NCI-H510A treated with DMSO at 0.1 percent for 48 hours (cell line): ENCODE measurements around the gene ARHGAP9.
"Not testable (repeated sequence)": the region's sequence is repeated elsewhere in the genome, so short reads cannot be mapped to it uniquely, and the experiment has no call there.

Experiments used
- DNase-seq: peaks from one replicate; lab custom pipeline; 2025; lab: John Stamatoyannopoulos, UW

The ARHGAP9 gene

DNA sequence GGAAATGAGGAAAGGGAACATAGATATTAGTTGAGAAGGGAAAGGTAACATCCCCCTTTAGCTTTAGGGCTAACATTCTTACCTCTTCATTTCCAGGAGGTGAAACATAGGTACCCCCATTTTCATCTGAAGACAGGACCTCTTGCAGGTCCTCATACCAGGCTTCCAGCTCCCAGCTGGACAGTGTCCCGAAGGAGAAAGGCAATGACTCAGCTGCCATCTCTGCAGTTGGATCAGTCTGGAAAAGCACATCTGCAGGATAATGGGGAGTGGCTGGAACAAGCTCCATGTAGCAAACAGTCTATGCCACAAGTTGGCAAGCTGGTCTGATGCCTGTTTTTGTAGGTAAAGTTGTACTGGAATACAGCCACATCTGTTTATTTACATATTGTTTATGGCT lies 37.5 kb upstream of the ARHGAP9 start:
- DNase-seq: no peak

DNA sequence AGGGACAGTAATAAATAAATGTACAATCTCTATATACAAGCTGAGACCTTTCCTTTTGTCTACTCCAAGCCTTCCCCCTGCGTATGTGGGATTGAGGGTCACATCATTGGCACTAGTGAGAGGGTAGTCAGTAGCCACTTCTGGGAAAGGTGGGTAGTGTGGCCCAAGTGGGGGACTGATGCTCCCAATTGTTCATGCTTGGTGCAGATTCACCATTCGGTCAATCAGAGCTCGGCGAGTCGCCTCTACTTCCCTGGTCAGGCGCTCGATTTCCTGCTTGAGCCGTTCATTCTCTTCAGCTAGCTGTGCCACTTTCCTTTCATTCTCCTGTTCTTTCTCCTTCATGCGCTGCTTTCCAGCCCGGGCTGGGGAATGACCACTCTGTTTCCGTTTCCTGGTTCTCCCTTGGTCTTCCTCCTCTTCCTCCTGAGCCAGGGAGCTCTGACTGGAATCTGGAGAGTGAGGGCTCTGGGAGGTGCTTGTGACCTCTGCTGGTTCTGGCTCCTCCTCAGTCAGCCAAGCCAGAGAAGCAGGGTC lies 37.0 kb upstream of the ARHGAP9 start:
- no peak for DNase-seq

DNA sequence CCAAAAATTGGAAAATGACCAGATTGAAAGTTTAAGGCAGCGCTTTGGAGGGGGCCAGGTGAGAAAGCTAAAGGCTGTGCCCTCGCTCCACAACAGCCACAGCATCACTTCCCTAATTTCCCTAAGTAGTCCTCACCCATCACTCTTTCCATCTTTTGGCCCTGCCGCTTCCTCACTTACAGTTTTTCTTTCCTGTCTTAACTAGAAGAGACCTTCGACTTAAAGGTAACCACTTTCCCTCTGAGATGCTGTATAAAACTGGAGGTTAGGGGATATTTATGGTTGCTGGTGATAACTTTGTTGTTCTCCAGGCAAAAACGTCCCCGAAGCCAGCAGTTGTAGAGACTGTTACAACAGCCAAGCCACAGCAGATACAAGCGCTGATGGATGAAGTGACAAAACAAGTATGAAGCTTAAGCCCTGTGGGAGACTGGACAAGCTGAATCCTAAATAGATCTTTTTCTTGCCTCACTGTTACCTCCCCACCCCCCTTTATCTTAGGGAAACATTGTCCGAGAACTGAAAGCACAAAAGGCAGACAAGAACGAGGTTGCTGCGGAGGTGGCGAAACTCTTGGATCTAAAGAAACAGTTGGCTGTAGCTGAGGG lies 36.4 kb upstream of the ARHGAP9 start:
- no peak for DNase-seq

DNA sequence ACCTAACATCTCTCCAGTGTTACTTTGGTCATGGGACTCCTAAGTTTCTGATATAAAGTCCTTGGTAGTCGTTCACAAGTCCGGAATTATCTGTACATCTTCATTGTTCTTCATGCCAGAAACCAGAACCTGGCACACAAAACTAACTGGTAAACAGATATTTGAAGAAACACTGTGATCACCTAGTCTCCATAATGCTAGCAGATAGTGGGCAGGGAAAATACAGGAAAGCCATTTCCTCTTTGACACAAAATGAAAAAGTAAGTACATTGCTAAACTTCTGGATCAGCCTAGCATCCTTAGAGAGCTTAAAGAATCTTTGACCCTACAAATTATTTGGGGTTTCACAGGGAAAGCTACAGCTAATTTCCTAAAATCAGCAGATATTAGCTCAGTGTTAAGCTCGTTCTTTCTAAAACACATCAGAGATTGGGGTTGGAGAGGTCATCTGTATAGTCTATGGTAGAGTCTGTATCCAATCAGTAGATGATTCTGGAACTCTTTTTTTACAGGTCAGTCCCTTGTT lies 35.8 kb upstream of the ARHGAP9 start:
- no peak for DNase-seq

DNA sequence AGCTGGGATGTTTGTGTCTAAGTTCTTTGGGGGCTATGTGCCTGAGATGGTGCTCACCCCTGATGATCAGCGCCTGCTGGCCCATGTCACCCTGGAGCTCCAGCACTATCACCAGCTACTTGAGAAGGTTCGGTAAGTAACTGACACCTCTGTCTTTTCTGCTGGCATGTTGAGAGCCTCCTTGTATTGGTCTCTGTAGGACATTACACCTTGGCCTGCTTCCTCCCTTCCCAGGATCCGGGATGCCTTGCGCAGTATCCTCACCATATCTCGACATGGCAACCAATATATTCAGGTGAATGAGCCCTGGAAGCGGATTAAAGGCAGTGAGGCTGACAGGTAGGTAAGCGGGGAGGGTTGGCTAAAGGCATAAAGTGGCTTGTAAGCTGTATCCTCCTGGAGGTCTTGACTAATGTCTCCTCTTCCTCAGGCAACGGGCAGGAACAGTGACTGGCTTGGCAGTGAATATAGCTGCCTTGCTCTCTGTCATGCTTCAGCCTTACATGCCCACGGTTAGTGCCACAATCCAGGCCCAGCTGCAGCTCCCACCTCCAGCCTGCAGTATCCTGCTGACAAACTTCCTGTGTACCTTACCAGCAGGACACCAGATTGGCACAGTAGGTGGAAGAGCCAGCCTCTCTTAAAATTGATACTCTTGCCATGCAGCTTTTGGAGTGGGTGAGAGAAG lies 35.2 kb upstream of the ARHGAP9 start:
- DNase-seq: peak; percentile 47

DNA sequence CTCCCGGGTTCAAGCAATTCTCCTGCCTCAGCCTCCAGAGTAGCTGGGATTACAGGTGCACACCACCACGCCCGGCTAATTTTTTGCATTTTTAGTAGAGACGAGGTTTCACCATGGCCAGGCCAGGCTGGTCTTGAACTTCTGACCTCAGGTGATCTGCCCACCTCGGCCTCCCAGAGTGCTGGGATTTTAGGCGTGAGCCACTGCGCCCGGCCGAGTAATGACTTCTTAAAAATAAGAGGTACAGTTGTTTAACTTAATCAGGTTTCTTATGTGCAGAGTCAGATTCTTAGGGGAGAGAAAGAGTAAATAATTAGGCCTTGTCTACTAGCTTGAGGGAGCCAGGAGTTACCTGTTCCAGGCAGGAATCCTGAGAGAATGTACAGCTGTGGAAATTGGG lies 34.6 kb upstream of the ARHGAP9 start:
- DNase-seq: not testable (repeated sequence)

DNA sequence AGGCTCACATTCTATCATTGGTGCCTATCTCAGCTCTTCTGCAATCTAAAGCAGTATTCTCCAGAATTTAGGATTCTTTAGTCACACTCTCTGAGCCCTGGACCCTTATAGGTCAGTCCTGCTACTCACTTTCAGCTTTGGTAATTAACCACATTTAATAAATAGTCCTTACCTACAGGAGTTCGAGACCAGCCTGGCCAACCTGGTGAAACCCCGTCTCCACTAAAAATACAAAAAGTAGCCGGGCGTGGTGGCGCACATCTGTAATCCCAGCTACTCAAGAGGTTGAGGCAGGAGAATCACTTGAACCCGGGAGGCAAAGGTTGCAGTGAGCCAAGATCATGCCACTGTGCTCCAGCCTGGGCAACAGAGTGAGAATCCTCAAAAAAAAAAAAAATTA lies 34.0 kb upstream of the ARHGAP9 start:
- DNase-seq: not testable (repeated sequence)

DNA sequence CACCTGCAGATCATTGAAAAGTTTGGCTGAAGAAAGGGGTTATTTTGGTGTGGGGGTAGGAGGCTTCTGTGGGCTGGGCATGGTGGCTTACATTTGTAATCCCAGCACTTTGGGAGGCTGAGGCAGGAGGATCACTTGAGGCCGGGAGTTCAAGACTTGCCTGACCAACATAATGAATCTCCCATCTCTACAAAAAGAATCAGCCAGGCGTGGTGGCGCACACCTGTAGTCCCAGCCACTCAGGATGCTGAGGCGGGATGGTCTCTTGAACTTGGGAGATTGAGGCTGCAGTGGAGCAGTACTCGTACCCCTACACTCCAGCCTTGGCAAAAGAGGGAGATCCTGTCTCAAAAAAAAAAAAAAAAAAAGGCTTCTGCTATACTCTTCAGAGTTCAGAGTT lies 33.6 kb upstream of the ARHGAP9 start:
- DNase-seq: no peak

DNA sequence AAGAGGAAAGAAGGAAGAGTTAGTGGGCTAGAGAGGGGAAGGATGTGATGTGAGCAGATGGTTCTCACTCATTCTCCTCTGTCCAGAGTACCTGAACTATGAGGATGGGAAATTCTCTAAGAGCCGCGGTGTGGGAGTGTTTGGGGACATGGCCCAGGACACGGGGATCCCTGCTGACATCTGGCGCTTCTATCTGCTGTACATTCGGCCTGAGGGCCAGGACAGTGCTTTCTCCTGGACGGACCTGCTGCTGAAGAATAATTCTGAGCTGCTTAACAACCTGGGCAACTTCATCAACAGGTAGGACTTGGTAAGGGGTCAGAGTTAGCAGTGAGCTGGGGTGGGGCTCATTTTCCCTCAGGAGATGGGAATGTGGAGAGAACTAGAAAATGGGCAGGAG lies 33.0 kb upstream of the ARHGAP9 start:
- no peak for DNase-seq

DNA sequence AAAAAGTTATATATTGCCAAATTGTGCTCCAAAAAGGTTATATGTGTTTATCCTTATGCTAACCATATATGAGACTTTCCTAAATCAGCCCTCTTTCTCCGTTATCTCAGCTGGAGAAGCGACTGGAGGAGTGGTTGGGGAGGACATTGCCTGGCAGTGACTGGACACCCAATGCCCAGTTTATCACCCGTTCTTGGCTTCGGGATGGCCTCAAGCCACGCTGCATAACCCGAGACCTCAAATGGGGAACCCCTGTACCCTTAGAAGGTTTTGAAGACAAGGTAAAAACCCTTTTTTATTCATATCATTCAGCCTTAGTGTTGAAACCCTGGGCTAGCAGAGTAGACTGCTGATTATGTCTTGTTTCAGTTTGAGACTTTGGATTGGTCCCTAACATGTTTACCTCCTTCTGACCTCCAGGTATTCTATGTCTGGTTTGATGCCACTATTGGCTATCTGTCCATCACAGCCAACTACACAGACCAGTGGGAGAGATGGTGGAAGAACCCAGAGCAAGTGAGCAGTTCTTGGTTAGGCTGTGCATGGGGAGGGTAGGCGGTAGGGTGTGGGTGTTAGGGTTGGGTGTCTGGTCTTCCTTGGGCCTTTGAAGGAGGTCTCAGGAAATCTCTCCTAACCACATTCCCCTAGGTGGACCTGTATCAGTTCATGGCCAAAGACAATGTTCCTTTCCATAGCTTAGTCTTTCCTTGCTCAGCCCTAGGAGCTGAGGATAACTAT lies 32.1 kb upstream of the ARHGAP9 start:
- no peak for DNase-seq

DNA sequence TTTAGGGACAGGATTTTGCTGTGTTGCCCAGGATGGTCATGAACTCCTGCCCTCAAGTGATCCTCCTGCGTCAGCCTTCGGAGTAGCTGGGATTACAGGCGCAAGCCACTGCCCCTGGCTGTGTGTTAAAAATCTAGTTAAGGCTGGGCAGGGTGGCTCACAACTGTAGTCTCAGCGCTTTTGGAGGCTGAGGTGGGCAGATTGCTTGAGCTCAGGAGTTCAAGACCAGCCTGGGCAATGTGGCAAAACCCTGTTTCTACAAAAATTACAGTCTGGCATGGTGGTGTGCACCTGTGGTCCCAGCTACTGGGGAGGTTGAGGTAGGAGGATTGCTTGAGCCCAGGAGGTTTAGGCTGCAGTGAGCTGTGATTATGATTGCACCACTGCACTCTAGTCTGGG lies 31.5 kb upstream of the ARHGAP9 start:
- no peak for DNase-seq

DNA sequence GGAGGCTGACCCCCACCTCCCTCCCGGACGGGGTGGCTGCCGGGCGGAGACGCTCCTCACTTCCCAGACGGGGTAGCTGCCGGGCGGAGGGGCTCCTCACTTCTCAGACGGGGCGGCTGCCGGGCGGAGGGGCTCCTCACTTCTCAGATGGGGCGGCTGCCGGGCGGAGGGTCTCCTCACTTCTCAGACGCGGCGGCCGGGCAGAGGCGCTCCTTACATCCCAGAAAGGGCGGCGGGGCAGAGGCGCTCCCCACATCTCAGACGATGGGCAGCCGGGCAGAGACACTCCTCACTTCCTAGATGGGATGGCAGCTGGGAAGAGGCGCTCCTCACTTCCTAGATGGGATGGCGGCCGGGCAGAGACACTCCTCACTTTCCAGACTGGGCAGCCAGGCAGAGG lies 28.1 kb upstream of the ARHGAP9 start:
- not testable (repeated sequence) for DNase-seq

DNA sequence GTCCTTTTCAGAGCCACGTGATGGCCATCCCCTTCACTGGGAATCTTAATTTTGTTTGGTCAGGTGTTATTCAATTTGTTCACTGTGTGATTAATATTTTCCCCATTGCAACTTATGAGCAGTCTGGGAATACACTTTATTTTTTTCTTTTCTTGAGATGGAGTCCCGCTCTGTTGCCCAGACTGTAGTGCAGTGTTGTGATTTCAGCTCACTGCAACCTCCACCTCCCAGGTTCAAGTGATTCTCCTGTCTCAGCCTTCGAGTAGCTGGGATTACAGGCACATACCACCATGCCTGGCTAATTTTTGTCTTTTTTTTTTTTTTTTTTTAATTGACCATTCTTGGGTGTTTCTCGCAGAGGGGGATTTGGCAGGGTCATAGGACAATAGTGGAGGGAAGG lies 26.9 kb upstream of the ARHGAP9 start:
- not testable (repeated sequence) for DNase-seq

DNA sequence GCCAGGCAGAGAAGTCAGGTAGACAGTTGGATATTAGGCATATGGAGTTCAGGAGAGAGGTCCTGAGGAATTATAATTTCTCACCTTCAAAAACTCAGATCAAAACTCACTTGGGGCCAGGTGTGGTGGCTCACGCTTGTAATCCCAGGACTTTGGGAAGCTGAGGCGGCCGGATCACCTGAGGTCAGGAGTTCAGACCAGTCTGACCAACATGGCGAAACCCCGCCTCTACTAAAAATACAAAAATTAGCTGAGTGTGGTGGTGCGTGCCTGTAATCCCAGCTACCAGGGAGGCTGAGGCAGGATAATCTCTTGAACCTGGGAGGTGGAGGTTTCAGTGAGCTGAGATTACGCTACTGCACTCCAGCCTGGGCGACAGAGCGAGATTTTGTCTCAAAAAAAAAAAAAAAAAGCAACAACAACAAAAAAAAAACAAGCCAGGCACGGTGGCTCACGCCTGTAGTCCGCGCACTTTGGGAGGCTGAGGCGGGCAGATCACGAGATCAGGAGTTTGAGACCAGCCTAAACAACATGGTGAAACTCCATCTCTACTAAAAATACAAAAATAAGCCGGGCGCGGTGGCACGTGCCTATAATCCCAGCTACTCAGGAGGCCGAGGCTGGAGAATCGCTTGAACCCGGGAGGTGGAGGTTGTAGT lies 22.8 kb upstream of the ARHGAP9 start:
- DNase-seq: not testable (repeated sequence)

DNA sequence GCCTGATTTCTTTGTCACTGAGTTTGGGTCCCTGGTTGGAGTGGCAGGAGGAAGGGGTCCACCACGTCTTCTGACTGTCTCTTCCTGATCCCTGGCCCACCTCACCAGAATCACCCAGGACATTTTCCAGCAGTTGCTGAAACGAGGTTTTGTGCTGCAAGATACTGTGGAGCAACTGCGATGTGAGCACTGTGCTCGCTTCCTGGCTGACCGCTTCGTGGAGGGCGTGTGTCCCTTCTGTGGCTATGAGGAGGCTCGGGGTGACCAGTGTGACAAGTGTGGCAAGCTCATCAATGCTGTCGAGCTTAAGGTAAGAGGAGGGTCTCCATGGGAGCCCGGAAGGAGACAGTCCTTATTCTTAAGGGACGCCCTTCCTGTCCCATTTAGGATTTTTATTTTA lies 20.5 kb upstream of the ARHGAP9 start:
- no peak for DNase-seq

DNA sequence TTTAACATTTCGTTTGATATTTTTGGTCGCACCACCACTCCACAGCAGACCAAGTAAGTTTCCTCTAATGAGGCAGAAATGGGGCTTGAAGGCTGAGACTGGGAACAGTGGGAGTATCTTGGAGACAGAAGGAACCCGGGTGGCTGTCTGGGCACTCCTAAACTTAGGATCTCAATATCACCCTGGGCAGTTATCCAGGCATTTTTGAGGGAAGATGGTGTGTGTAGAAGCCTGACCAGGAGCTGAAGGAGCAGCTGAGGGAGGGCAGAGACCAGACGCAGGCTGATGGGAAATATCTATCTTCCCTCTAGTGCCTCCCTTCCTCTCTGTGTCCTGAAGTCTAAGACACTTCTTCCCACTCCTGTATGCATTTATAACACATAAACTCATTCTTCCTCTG lies 18.9 kb upstream of the ARHGAP9 start:
- no peak for DNase-seq

DNA sequence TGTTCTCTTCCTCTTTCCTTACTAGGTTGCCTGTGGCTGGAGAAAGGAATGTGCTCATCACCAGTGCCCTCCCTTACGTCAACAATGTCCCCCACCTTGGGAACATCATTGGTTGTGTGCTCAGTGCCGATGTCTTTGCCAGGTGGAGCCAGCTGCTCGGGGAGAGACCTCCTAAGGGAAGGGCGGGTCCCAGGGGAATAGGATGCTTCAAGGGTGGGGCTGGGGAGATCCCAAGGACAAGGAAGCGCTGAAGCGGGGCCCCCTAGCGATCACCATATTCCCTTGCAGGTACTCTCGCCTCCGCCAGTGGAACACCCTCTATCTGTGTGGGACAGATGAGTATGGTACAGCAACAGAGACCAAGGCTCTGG lies 18.5 kb upstream of the ARHGAP9 start:
- no peak for DNase-seq

DNA sequence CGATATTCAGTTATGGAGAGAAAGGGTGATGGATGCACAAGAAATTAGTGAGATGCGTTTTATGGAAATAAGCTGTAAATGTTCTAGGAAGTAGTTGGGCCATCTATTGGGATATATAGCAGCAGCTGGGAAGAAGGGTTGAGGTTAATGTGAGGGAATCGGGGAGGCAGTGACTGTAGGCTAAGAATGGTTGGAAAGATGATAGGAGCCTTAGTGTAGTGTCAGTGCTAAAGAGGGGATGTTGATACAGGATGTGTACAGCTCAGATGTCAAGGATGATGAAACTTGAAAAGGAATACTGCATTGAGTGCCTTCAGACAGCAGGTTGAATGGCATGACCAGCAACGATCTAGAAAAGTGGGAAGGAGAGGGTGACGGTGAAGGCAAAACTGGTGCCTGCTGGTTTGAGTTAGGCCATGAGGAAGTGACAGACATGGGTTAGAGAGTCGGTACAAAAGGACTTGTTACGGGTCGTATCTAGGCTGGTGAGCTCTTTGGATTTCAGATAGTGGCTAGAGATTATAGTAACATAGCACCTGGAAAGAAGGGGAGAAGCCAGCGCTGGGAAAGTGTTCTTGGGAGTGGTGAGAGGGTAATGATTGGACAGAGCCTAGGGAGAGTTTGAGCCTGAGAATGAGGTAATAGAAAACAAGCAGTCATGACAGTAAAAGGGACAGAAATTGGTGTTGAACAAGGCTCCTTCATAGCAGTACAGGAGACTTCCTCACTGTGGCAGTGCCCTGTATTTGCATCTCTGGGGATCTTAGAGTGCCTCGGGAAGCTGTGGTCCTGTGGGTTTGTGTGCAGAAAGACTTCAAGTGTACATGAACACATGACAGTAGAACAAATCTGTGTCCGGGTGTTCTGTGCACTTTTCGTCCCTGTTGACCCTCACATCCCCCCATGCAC lies 17.8 kb upstream of the ARHGAP9 start:
- no peak for DNase-seq

DNA sequence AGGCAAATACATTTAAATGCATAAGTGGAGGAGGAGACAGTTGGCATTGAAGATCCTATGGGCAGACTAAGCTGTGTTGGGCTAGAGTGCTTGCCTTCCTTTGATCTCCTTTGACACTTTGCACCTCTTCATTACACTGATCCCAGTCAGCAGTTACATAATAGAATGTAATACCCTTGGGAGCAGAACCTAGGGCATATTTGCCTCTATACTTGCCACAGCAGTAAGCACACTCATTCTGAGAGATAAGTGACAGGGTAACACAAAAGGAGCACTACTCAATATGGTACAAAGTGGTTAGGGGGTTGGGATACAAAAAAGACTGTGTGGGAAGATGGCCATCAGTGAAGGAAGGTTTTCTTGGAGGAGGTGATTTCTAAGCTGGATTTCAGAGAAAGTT lies 17.2 kb upstream of the ARHGAP9 start:
- no peak for DNase-seq

DNA sequence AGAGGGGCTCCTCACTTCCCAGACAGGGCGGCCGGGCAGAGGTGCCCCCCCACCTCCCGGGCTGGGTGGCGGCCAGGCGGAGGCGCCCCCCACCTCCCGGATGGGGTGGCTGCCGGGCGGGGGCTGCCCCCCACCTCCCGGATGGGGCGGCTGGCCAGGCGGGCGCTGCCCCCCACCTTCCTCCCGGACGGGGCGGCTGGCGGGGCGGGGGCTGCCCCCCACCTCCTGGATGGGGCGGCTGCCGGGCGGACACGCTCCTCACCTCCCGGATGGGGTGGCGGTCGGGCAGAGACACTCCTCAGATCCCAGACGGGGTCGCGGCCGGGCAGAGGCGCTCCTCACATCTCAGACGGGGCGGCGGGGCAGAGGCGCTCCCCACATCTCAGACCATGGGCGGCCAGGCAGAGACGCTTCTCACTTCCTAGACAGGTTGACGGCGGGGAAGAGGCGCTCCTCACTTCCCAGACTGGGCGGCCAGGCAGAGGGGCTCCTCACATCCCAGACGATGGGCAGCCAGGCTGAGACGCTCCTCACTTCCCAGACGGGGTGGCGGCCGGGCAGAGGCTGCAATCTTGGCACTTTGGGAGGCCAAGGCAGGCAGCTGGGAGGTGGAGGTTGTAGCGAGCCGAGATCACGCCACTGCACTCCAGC lies 15.5 kb upstream of the ARHGAP9 start:
- not testable (repeated sequence) for DNase-seq
